Bronchial epithelial cell (primary cell): Measurements from ENCODE around the gene ZNF202. TPM values are rescaled to one million over a fixed set of nuclear protein-coding genes. Genes with fewer than 3 reads are reported as not detected.
A peak's percentile ranks its signal among the peaks of the same experiment; 100 is the strongest.

ENCODE experiments used
- DNase-seq: peaks from one replicate; pipeline ENCODE4 v3.0.0-alpha.2; 2010; ENCODE audit warnings: low read depth
- FAIRE-seq: peaks from 2 replicates; lab custom pipeline; 2011; peaks lifted over from hg19 to GRCh38; lab: Jason Lieb, UNC
- H3K27me3 ChIP-seq: 2 replicates; pipeline ENCODE4 v1.5.1; 2011; ENCODE audit warnings: low read length; ENCODE audit not compliant: control insufficient read depth, insufficient read depth
- H3K36me3 ChIP-seq: 2 replicates; pipeline ENCODE4 v1.5.1; 2011; ENCODE audit warnings: low read length; ENCODE audit not compliant: control insufficient read depth, insufficient read depth
- H3K4me3 ChIP-seq: 2 replicates; pipeline ENCODE4 v1.5.1; 2011; ENCODE audit warnings: mild to moderate bottlenecking, low read depth, low read length, control low read depth
- CTCF ChIP-seq: IDR thresholded peaks from 2 replicates; pipeline ENCODE4 v1.5.1; 2011; ENCODE audit warnings: mild to moderate bottlenecking, moderate library complexity, low read length, control low read depth, inconsistent platforms; ENCODE audit not compliant: insufficient read depth, severe bottlenecking
- total RNA-seq: library from RNA; depleted of rRNA; stranded (reverse); fragments of >200 nt; gene quantifications from 2 replicates; pipeline ENCODE4 v1.2.1, GENCODE V29; 2014

ZNF202 gene
- total RNA-seq, 1 donor from 2014 or later, result 14.5 TPM

GRCh38 chr11:123738374-123738773, 3.1 kb downstream of the ZNF202 start:
- DNase-seq, result no peak
- no peak for TF ChIP-seq CTCF
- Histone ChIP-seq H3K27me3 (no peaks in the 10 kb centered on the region), H3K36me3 (peaks cover 9% of the 10 kb centered on the region), H3K4me3 (no peak overlapping the region)
- FAIRE-seq, result no peak

DNA sequence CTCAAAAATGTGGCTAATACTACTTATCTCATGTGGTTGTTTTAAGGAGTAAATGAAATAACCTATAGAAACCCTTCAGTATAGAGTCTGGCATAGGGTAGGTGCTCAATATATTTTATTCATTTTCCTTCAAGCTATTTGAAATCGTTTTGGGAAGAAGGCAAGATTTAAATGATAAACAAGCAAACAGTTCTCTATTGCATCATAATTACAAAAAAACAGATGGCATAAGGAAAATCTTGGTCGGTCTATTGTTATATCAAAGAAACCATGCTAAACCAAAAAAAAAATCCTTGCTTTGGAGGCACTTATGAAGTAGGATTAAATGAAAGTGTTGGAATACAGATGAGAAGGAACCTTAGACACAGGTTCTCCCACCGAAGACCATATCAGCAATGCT, 4.7 kb downstream of the ZNF202 start:
- H3K4me3 ChIP-seq, result no peak overlapping the region
- H3K36me3 ChIP-seq, result peaks cover 9% of the 10 kb centered on the region
- no peak for TF ChIP-seq CTCF
- DNase-seq, result no peak
- no peaks in the 10 kb centered on the region for H3K27me3 ChIP-seq
- no peak for FAIRE-seq

DNA sequence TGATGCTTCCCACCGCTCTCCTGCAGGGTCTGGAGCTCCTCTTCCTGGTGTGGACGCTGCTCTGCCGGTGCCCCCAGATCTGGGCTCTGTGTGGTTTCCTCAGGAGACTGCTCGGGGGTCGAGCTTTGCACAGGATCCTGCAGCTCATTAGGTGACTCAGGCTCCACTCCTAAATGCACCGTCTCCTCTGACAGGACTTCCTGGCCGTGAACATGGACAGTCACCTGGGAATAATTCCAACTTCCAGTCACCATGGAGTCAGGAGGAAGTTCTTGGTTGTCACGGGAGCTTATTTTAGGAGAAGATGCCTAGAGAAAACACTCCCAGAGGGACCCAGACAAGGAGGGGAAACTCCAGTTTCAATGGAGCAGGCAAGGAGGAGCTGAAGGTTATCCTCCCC, 11.9 kb downstream of the ZNF202 start:
- TF ChIP-seq CTCF, result no peak
- FAIRE-seq, result no peak
- Histone ChIP-seq H3K27me3 (no peaks in the 10 kb centered on the region), H3K4me3 (no peak overlapping the region), H3K36me3 (peaks cover 37% of the 10 kb centered on the region)
- no peak for DNase-seq

- no peak overlapping the region for H3K4me3 ChIP-seq
- H3K36me3 ChIP-seq, result peaks cover 37% of the 10 kb centered on the region
- DNase-seq (no peak), FAIRE-seq (no peak)
- TF ChIP-seq CTCF, result no peak
- H3K27me3 ChIP-seq, result no peaks in the 10 kb centered on the region
Observed at GRCh38 chr11:123725995-123726655, 15.3 kb downstream of the ZNF202 start.

DNA sequence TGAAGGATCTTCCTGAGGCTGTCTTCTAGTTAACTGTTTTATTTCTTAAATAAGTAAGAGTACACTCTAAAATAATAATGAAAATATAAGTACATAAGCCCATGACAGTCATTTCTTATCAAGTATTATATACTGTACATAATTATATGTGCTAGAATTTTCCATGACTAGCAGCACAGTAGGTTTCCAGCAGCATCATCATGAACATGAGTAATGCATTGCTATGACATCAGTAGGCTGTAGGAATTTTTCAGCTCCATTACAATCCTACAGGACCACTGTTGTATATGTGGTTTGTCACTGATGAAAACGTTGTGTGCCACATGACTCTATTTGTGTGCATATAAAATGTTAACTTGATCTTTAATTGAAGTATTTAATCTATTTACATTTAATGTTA, 22.0 kb downstream of the ZNF202 start:
- Histone ChIP-seq H3K36me3 (no peaks in the 10 kb centered on the region), H3K27me3 (no peaks in the 10 kb centered on the region), H3K4me3 (no peak overlapping the region)
- DNase-seq (peak; percentile 53), FAIRE-seq (no peak)
- no peak for TF ChIP-seq CTCF

- DNase-seq (peak; percentile 51), FAIRE-seq (no peak)
- TF ChIP-seq CTCF, result no peak
- H3K27me3 ChIP-seq, result no peaks in the 10 kb centered on the region
- no peak overlapping the region for H3K4me3 ChIP-seq
- no peaks in the 10 kb centered on the region for H3K36me3 ChIP-seq
Observed at GRCh38 chr11:123718469-123718868, 23.0 kb downstream of the ZNF202 start.
